Sigmoid colon (tissue), 7 donors: ENCODE data around the gene PSMA1. TPM values are rescaled to one million over a fixed set of nuclear protein-coding genes. Genes with fewer than 3 reads are reported as not detected.
A peak's percentile ranks its signal among the peaks of the same experiment; 100 is the strongest.

Experiments used
- DNase-seq: peaks from one replicate; pipeline ENCODE4 v3.0.0-alpha.2; 2019
- H3K27ac ChIP-seq, 4 donors: fragments of 200-600 bp; sonication (generic); one replicate each; pipeline ENCODE4 v1.5.1; 2016 to 2019; ENCODE audit warnings: mild to moderate bottlenecking in 1 of 4
- H3K27me3 ChIP-seq, 3 donors: fragments of 200-600 bp; sonication (generic); one replicate each; pipeline ENCODE4 v1.5.1; 2019; ENCODE audit warnings: mild to moderate bottlenecking in 1 of 3
- H3K36me3 ChIP-seq, 4 donors: fragments of 200-600 bp; sonication (generic); one replicate each; pipeline ENCODE4 v1.5.1; 2016 to 2019
- H3K4me1 ChIP-seq, 4 donors: fragments of 200-600 bp; sonication (generic); one replicate each; pipeline ENCODE4 v1.5.1; 2017 to 2019
- H3K4me3 ChIP-seq, 4 donors: fragments of 200-600 bp; sonication (generic); one replicate each; pipeline ENCODE4 v1.5.1; 2017 to 2019; ENCODE audit warnings: mild to moderate bottlenecking in 2 of 4, moderate library complexity in 1 of 4
- H3K9me3 ChIP-seq, 4 donors: fragments of 200-600 bp in 3 of 4; sonication (generic) in 3 of 4; one replicate each; pipeline versions ENCODE4 v1.5.1 to v1.6.1; 2013 to 2019
- CTCF ChIP-seq, 4 experiments: fragments of 450-650 bp in 3 of 4; fragments of 200-600 bp in 1 of 4; IDR thresholded peaks; one replicate each; pipeline ENCODE4 v1.5.1; 2016 to 2019; ENCODE audit warnings: antibody characterized with exemption in 4 of 4, mild to moderate bottlenecking in 3 of 4, moderate library complexity in 2 of 4
- EP300 ChIP-seq, 4 donors: sonication (generic); formaldehyde crosslinking; IDR thresholded peaks; one replicate each; pipeline ENCODE4 v1.6.1; 2017; ENCODE audit warnings: antibody characterized with exemption in 4 of 4
- POLR2A ChIP-seq, 2 donors: fragments of 450-650 bp; IDR thresholded peaks; one replicate each; pipeline ENCODE4 v1.6.1; 2016; ENCODE audit warnings: antibody characterized with exemption in 2 of 2, mild to moderate bottlenecking in 2 of 2, moderate library complexity in 2 of 2
- POLR2AphosphoS5 ChIP-seq, 4 donors: sonication (generic); formaldehyde crosslinking; IDR thresholded peaks; one replicate each; pipeline ENCODE4 v1.6.1; 2017; ENCODE audit warnings: antibody characterized with exemption in 4 of 4
- WGBS, 2 donors: extraction: QIAGEN DNeasy Blood & Tissue Kit; methylation state at CpG; one replicate each; pipeline ENCODE4 v1.1.7; 2013; 5-methylcytosine and 5-hydroxymethylcytosine counted together
- intact Hi-C: fragments of 100-400 bp; cut with DNase I; formaldehyde crosslinking; loops from one replicate; pipeline ENCODE4 v1.15.1; 2023
- polyA plus RNA-seq, 3 donors: library from polyadenylated mRNA; stranded (reverse); fragments of 200-250 nt; gene quantifications; one replicate each; pipeline ENCODE4 v1.2.3, GENCODE V29; 2013
- total RNA-seq, 4 donors: library from RNA; depleted of rRNA; stranded (reverse); fragments of >200 nt; gene quantifications; one replicate each; pipeline ENCODE4 v1.1.0, GENCODE V29; 2016
- donor health status: healthy with polysubstance abuse.
- donor health status: Bipolar disorder and iron deficiency.
- donor health status: healthy.

The PSMA1 gene
- total and polyA plus RNA-seq, 7 donors: 109 to 170 (median 137) TPM

- no peak for DNase-seq
- no peaks in the 10 kb centered on the region for H3K27me3 ChIP-seq
- intact Hi-C loops: no loop called here
- H3K4me1 ChIP-seq: peaks cover 0 to 71% (median 65%) of the 10 kb centered on the region in 4 donors
- no peaks in the 10 kb centered on the region for H3K9me3 ChIP-seq
- H3K36me3 ChIP-seq: no peaks in the 10 kb centered on the region
- H3K4me3 ChIP-seq: no peak overlapping the region
- peak overlapping the region in 3 of 4 donors; percentile 18 to 73 (median 73) for H3K27ac ChIP-seq
- no peak for TF ChIP-seq EP300 (IDR thresholded peaks at IDR 0.05)
- no peak for TF ChIP-seq POLR2AphosphoS5 (IDR thresholded peaks at IDR 0.05)
- no peak for TF ChIP-seq CTCF (IDR thresholded peaks at IDR 0.05)
- TF ChIP-seq POLR2A (IDR thresholded peaks at IDR 0.05): no peak
Observed at GRCh38 chr11:14542324-14542723, 22.1 kb upstream of the PSMA1 start.

- no peak for TF ChIP-seq POLR2A (IDR thresholded peaks at IDR 0.05)
- peak in 3 of 4 donors; percentile 11 to 16 (median 14) for TF ChIP-seq POLR2AphosphoS5 (IDR thresholded peaks at IDR 0.05)
- Histone ChIP-seq H3K36me3 (no peaks in the 10 kb centered on the region), H3K4me1 (peaks cover 0 to 76% (median 71%) of the 10 kb centered on the region in 4 donors), H3K4me3 (peak overlapping the region in 1 of 4 donors; percentile 9), H3K27ac (peak overlapping the region; percentile 56 to 73 (median 69)), H3K9me3 (no peaks in the 10 kb centered on the region), H3K27me3 (no peaks in the 10 kb centered on the region)
- 65 to 73% methylated on average over 6 of the region's 6 CpGs for WGBS, 2 donors
- DNase-seq: no peak
- intact Hi-C loops: no loop called here
Observed at GRCh38 chr11:14541192-14541947, 21.2 kb upstream of the PSMA1 start.

GRCh38 chr11:14539982-14540421, 19.8 kb upstream of the PSMA1 start:
- H3K9me3 ChIP-seq: no peaks in the 10 kb centered on the region

GRCh38 chr11:14538926-14539554, 18.9 kb upstream of the PSMA1 start:
- intact Hi-C loops: loop anchor here (1.0 to 10.0 kb wide), 3 partner anchors 105 to 353 kb away; partner anchors contain the start of gene CYP2R1
- H3K27me3 ChIP-seq: no peaks in the 10 kb centered on the region
- peak overlapping the region; percentile 47 to 73 (median 65) for H3K27ac ChIP-seq
- peaks cover 0 to 68% (median 64%) of the 10 kb centered on the region in 4 donors for H3K4me1 ChIP-seq
- TF ChIP-seq CTCF (IDR thresholded peaks at IDR 0.05) (no peak), POLR2AphosphoS5 (IDR thresholded peaks at IDR 0.05) (no peak), POLR2A (IDR thresholded peaks at IDR 0.05) (no peak), EP300 (IDR thresholded peaks at IDR 0.05) (no peak)
- H3K9me3 ChIP-seq: no peaks in the 10 kb centered on the region
- no peak for DNase-seq
- H3K36me3 ChIP-seq: no peaks in the 10 kb centered on the region
- H3K4me3 ChIP-seq: no peak overlapping the region
- 89 to 91% methylated on average over 3 of the region's 3 CpGs for whole genome bisulfite sequencing, 2 donors

More at GRCh38 chr11:14539982-14540421, 19.8 kb upstream of the PSMA1 start:
- peak overlapping the region; percentile 11 to 73 (median 69) for H3K27ac ChIP-seq
- H3K4me1 ChIP-seq: peaks cover 0 to 74% (median 71%) of the 10 kb centered on the region in 4 donors
- DNase-seq: no peak
- no peak overlapping the region for H3K4me3 ChIP-seq
- H3K27me3 ChIP-seq: no peaks in the 10 kb centered on the region
- no peak for TF ChIP-seq CTCF (IDR thresholded peaks at IDR 0.05)
- no peak for TF ChIP-seq EP300 (IDR thresholded peaks at IDR 0.05)
- no peak for TF ChIP-seq POLR2AphosphoS5 (IDR thresholded peaks at IDR 0.05)
- no peak for TF ChIP-seq POLR2A (IDR thresholded peaks at IDR 0.05)
- H3K36me3 ChIP-seq: no peaks in the 10 kb centered on the region
- intact Hi-C loops: loop anchor here (5.0 to 10.0 kb wide), 2 partner anchors 235 to 352 kb away; partner anchors contain the start of gene CYP2R1
- WGBS, 2 donors: 72 to 79% methylated on average over 4 of the region's 4 CpGs
